Astrocyte of the hippocampus (primary cell): ENCODE measurements around the gene STK35.
A peak's percentile ranks its signal among the peaks of the same experiment; 100 is the strongest.

Experiments
- DNase-seq: peaks from one replicate; pipeline ENCODE4 v3.0.0; 2011; ENCODE audit warnings: low read depth, low spot score

The STK35 gene

GRCh38 chr20:2104236-2104635, 2.6 kb downstream of the STK35 start:
- DNase-seq, result no peak

- no peak for DNase-seq
These were observed 6.9 kb downstream of the STK35 start for GRCh38 chr20:2108498-2108897.

- peak; percentile 74 for DNase-seq
These were observed 7.4 kb downstream of the STK35 start for GRCh38 chr20:2108987-2109386.

- DNase-seq, result peak; percentile 56
These were observed 8.0 kb downstream of the STK35 start for GRCh38 chr20:2109425-2110210.

- DNase-seq, result no peak
These were observed 11.3 kb downstream of the STK35 start for GRCh38 chr20:2112910-2113309.

GRCh38 chr20:2114127-2114959, 12.7 kb downstream of the STK35 start:
- no peak for DNase-seq

- DNase-seq, result no peak
These were observed 13.5 kb downstream of the STK35 start for GRCh38 chr20:2114990-2115681.

- DNase-seq, result no peak
These were observed 14.7 kb downstream of the STK35 start for GRCh38 chr20:2116170-2116940.

- no peak for DNase-seq
These were observed 17.2 kb downstream of the STK35 start for GRCh38 chr20:2118783-2119182.

- no peak for DNase-seq
These were observed 21.3 kb downstream of the STK35 start for GRCh38 chr20:2122936-2123335.

- DNase-seq, result no peak
These were observed 22.1 kb downstream of the STK35 start for GRCh38 chr20:2123720-2124119.

- DNase-seq, result no peak
These were observed 23.1 kb downstream of the STK35 start for GRCh38 chr20:2124564-2125213.

- peak; percentile 9 for DNase-seq
These were observed 24.0 kb downstream of the STK35 start for GRCh38 chr20:2125474-2126112.

- DNase-seq, result no peak
These were observed 25.6 kb downstream of the STK35 start for GRCh38 chr20:2127238-2127637.

GRCh38 chr20:2128542-2128941, 26.9 kb downstream of the STK35 start:
- no peak for DNase-seq

- no peak for DNase-seq
These were observed 28.5 kb downstream of the STK35 start for GRCh38 chr20:2130062-2130591.

- no peak for DNase-seq
These were observed 29.1 kb downstream of the STK35 start for GRCh38 chr20:2130683-2131082.

GRCh38 chr20:2131366-2131765, 29.7 kb downstream of the STK35 start:
- peak; percentile 57 for DNase-seq

- DNase-seq, result no peak
These were observed 30.9 kb downstream of the STK35 start for GRCh38 chr20:2132461-2132901.
